H1 (cell line): ENCODE data around the gene FAM131A. TPM values are rescaled to one million over a fixed set of nuclear protein-coding genes. Genes with fewer than 3 reads are reported as not detected.

Source experiments
- BACH1 ChIP-seq: IDR thresholded peaks from 2 replicates; pipeline ENCODE4 v1.6.1; 2012; ENCODE audit warnings: low read length, improper control_type of control experiment
- CHD7 ChIP-seq: fragments of 300-600 bp; sonication (generic); IDR thresholded peaks from 2 replicates; pipeline ENCODE4 v1.7.1; 2012; ENCODE audit warnings: low read length, moderate library complexity, mild to moderate bottlenecking, inconsistent platforms; ENCODE audit not compliant: insufficient replicate concordance
- EP300 ChIP-seq, 2 experiments: IDR thresholded peaks; 1 replicate in 1 of 2; 2 replicates in 1 of 2; pipeline ENCODE4 v1.6.1; 2011 to 2012; ENCODE audit warnings: low read depth in 2 of 2, low read length in 2 of 2, mild to moderate bottlenecking in 2 of 2, borderline replicate concordance in 1 of 2, inconsistent platforms in 1 of 2, moderate library complexity in 1 of 2
- KDM1A ChIP-seq: fragments of 200-600, 300-600 bp; sonication (generic); IDR thresholded peaks from 2 replicates; pipeline ENCODE4 v1.7.1; 2016; ENCODE audit warnings: mild to moderate bottlenecking, low read length, borderline replicate concordance
- KDM5A ChIP-seq: fragments of 200-600 bp; IDR thresholded peaks from 2 replicates; pipeline ENCODE4 v1.7.1; 2012; ENCODE audit warnings: mild to moderate bottlenecking, low read length, inconsistent platforms, mixed read lengths
- SIN3A ChIP-seq, 2 experiments: IDR thresholded peaks in 1 of 2; conservative IDR thresholded peaks in 1 of 2; 2 replicates each; pipeline ENCODE4 v1.6.1; 2011 to 2012; ENCODE audit warnings: low read length in 2 of 2, improper control_type of control experiment in 1 of 2, low read depth in 1 of 2, mild to moderate bottlenecking in 1 of 2
- SP2 ChIP-seq: IDR thresholded peaks from 2 replicates; pipeline ENCODE4 v1.6.1; 2012; ENCODE audit warnings: mild to moderate bottlenecking, low read length, inconsistent platforms
- SUZ12 ChIP-seq: fragments of 200-600 bp; sonication (generic); IDR thresholded peaks from 2 replicates; pipeline ENCODE4 v1.6.1; 2012; ENCODE audit warnings: mild to moderate bottlenecking, inconsistent platforms, low read length, moderate library complexity, mixed read lengths
- polyA plus RNA-seq, 7 experiments: library from polyadenylated mRNA; depleted of rRNA in 3 of 7; stranded (reverse) in 5 of 7; unstranded in 2 of 7; fragments of >200 nt in 5 of 7; fragments of 200-250 nt in 2 of 7; gene quantifications; 1 replicate in 5 of 7; 2 replicates in 1 of 7; 4 replicates in 1 of 7; pipeline versions ENCODE4 v1.2.1 to v1.2.3, GENCODE V29; 2011 to 2013; ENCODE audit warnings: missing spikeins in 2 of 7, mixed read lengths in 2 of 7
- total RNA-seq: library from RNA; stranded (reverse); fragmentation: NEBNext Ultra II Directional; extraction: Animal tissue kit (Norgen Biotek cat#: 25700); gene quantifications from 2 replicates; pipeline ENCODE4 v1.2.1, GENCODE V29; 2021

The FAM131A gene
- total and polyA plus RNA-seq, 2 of the 8 experiments (the other 6 are each of a cell fraction or from before 2014, with no cell fraction given): 16.0 to 21.9 TPM

GRCh38 chr3:184381261-184382224, 44.1 kb downstream of the FAM131A start (continued):
- TF ChIP-seq CHD7 (no peak), KDM5A (no peak), EP300 (IDR thresholded peaks at IDR 0.05; ENCODE audit: borderline replicate concordance in 1 of 2, low read depth in 2 of 2, low read length in 2 of 2) (no peak), BACH1 (no peak), SIN3A (conservative IDR thresholded peaks at IDR 0.05 in 1 of 2, IDR thresholded peaks at IDR 0.05 in 1 of 2; ENCODE audit: low read depth in 1 of 2, low read length in 2 of 2) (no peak), SP2 (no peak), KDM1A (peak; percentile 84), SUZ12 (peak; percentile 80; the same call in 1 of the 2 replicates)
